Heart right ventricle (tissue), 16 donors: ENCODE data around the gene CST7. TPM values are rescaled to one million over a fixed set of nuclear protein-coding genes. Genes with fewer than 3 reads are reported as not detected.

ENCODE experiments used
- ATAC-seq, 8 donors: fragments of 200-7000 bp; cut with Tn5 transposase; one replicate each; pipeline ENCODE4 v1.9.1; 2020; ENCODE audit warnings: mild to moderate bottlenecking in 8 of 8, moderate library complexity in 8 of 8, moderate number of reproducible peaks in 1 of 8
- DNase-seq, 2 donors: peaks; one replicate each; pipeline ENCODE4 v3.0.0-alpha.2; 2020
- H3K27ac ChIP-seq, 10 donors: fragments of 200-600 bp; sonication (generic) in 2 of 10; one replicate each; pipeline versions ENCODE4 v1.5.0 to v1.8.0; 2020 to 2022; ENCODE audit warnings: mild to moderate bottlenecking in 3 of 10
- H3K27me3 ChIP-seq, 7 donors: fragments of 200-600 bp; one replicate each; pipeline ENCODE4 v1.8.0; 2021 to 2022; ENCODE audit warnings: mild to moderate bottlenecking in 2 of 7
- H3K36me3 ChIP-seq, 9 donors: fragments of 200-600 bp; sonication (generic) in 1 of 9; one replicate each; pipeline versions ENCODE4 v1.5.0 to v1.8.0; 2020 to 2022; ENCODE audit warnings: mild to moderate bottlenecking in 2 of 9
- H3K4me1 ChIP-seq, 9 donors: fragments of 200-600 bp; sonication (generic) in 1 of 9; one replicate each; pipeline versions ENCODE4 v1.5.0 to v1.8.0; 2020 to 2022; ENCODE audit warnings: mild to moderate bottlenecking in 4 of 9
- H3K4me3 ChIP-seq, 10 donors: fragments of 200-600 bp; sonication (generic) in 2 of 10; one replicate each; pipeline versions ENCODE4 v1.5.0 to v1.8.0; 2020 to 2022; ENCODE audit warnings: mild to moderate bottlenecking in 7 of 10, moderate library complexity in 2 of 10
- H3K9me3 ChIP-seq, 11 donors: fragments of 200-600 bp in 10 of 11; sonication (generic) in 2 of 11; one replicate each; pipeline versions ENCODE4 v1.5.0 to v1.8.0; 2013 to 2022; ENCODE audit warnings: mild to moderate bottlenecking in 2 of 11, control low read depth in 1 of 11, moderate library complexity in 1 of 11
- CTCF ChIP-seq, 9 donors: fragments of 200-600 bp; sonication (generic) in 2 of 9; IDR thresholded peaks; one replicate each; pipeline versions ENCODE4 v1.5.0 to v1.8.0; 2021 to 2022; ENCODE audit warnings: antibody characterized with exemption in 9 of 9, mild to moderate bottlenecking in 5 of 9, moderate library complexity in 1 of 9
- WGBS, 2 donors: extraction: QIAGEN DNeasy Blood & Tissue Kit; methylation state at CpG; one replicate each; pipeline ENCODE4 v1.1.7; 2013; ENCODE audit warnings: inconsistent platforms in 1 of 2; 5-methylcytosine and 5-hydroxymethylcytosine counted together
- intact Hi-C, 10 donors: fragments of 100-400 bp; cut with DNase I; formaldehyde crosslinking; loops; one replicate each; pipeline versions ENCODE4 v1.11.1 to v1.14.2; 2022
- polyA plus RNA-seq, 2 donors: library from polyadenylated mRNA; stranded (reverse); fragments of 200-250 nt; gene quantifications; one replicate each; pipeline ENCODE4 v1.2.3, GENCODE V29; 2013
- total RNA-seq, 10 donors: library from RNA; stranded (reverse); fragmentation: NEBNext Ultra II Directional in 3 of 10; extraction: Animal tissue kit (Norgen Biotek cat#: 25700) in 3 of 10; gene quantifications; one replicate each; pipeline versions ENCODE4 v1.2.1 to v1.2.4, GENCODE V29; 2021 to 2023
- donor health status: Arrhythmogenic right ventricular cardiomyopathy.
- donor health status: ischemic (EF 13 %, LVEDD 7.1; RV severe dilation, severe dysfunction).
- donor health status: healthy with polysubstance abuse.
- donor health status: DM: no; HTN: yes; CAD: no.
- donor health status: DM: no; HTN: no; CAD: no.
- donor health status: ischemic (EF 25% LVEDD 6.9; RV normal size, moderate dysfunction).
- donor health status: ischemic (EF 25% LVEDD 5.7; RV mildly dilated, moderate dysfunction).
- donor health status: healthy.
- donor health status: DM: yes; HTN: yes; CAD: no.
- donor health status: Ischemic cardiomyopathy.
- donor health status: ischemic (EF 35%, LVEDD 5.7; RV mildly dilated, moderate dysfunction).
- donor health status: nonischemic (EF 11% LVEDD 7.7; RV severe dilation, severe dysfunction).
- donor health status: DM: yes; HTN: yes; CAD: no.
- donor health status: PGD.
- donor health status: ischemic (EF 29% LVEDD 5.4; RV normal size, mild dysfunction).
- donor health status: nonischemic (EF 23%, LVEDD 6.1; RV moderate dilation, normal function).

CST7 gene
- total and polyA plus RNA-seq, 12 donors: 0.28 to 10.0 (median 1.1) TPM; not detected in 2

GRCh38 chr20:24996449-24997377 lies 47.6 kb downstream of the CST7 start:
- Histone ChIP-seq H3K9me3 (no peaks in the 10 kb centered on the region), H3K36me3 (peaks cover 0 to 4% (median 0%) of the 10 kb centered on the region in 9 donors), H3K27ac (peak overlapping the region in 5 of 10 donors; percentile 7 to 96 (median 43)), H3K27me3 (no peaks in the 10 kb centered on the region), H3K4me3 (no peak overlapping the region), H3K4me1 (peaks cover 12 to 86% (median 62%) of the 10 kb centered on the region in 9 donors)
- WGBS, 2 donors: 56 to 74% methylated on average over 9 of the region's 9 CpGs
- TF ChIP-seq CTCF (IDR thresholded peaks at IDR 0.05): no peak
- intact Hi-C loops: loop anchor here in 9 of 10 donors (1.0 to 10.0 kb wide), 12 partner anchors 64 to 401 kb away; partner anchors contain the start of genes PYGB (in 2 of the 9), ABHD12 (in 1 of the 9) and ENTPD6 (in 1 of the 9)
- DNase-seq (no peak), ATAC-seq (no peak)

- intact Hi-C loops: loop anchor here in 9 of 10 donors (5.0 to 10.0 kb wide), 10 partner anchors 177 to 399 kb away; partner anchors contain the start of genes PYGB (in 2 of the 9), ABHD12 (in 1 of the 9) and ENTPD6 (in 1 of the 9)
- DNase-seq (no peak), ATAC-seq (no peak)
- 79 to 89% methylated on average over 3 of the region's 3 CpGs for WGBS, 2 donors
- Histone ChIP-seq H3K9me3 (peaks cover 0 to 4% (median 0%) of the 10 kb centered on the region in 11 donors), H3K4me3 (no peak overlapping the region), H3K27ac (peak overlapping the region; percentile 53 to 87 (median 79)), H3K4me1 (peaks cover 12 to 78% (median 57%) of the 10 kb centered on the region in 9 donors), H3K27me3 (no peaks in the 10 kb centered on the region), H3K36me3 (peaks cover 0 to 14% (median 0%) of the 10 kb centered on the region in 9 donors)
- TF ChIP-seq CTCF (IDR thresholded peaks at IDR 0.05): no peak
These were observed 49.1 kb downstream of the CST7 start for GRCh38 chr20:24998121-24998520.

GRCh38 chr20:24998631-24999445 lies 49.8 kb downstream of the CST7 start:
- H3K27ac ChIP-seq: peak overlapping the region; percentile 53 to 87 (median 79)
- H3K4me1 ChIP-seq: peaks cover 11 to 71% (median 50%) of the 10 kb centered on the region in 9 donors
- peaks cover 0 to 4% (median 0%) of the 10 kb centered on the region in 11 donors for H3K9me3 ChIP-seq
- intact Hi-C loops: loop anchor here in 9 of 10 donors (5.0 to 10.0 kb wide), 10 partner anchors 176 to 398 kb away; partner anchors contain the start of genes PYGB (in 2 of the 9), ABHD12 (in 1 of the 9) and ENTPD6 (in 1 of the 9)
- no peak for DNase-seq
- ATAC-seq: peak in 6 of 8 donors; percentile 18 to 82 (median 71)
- H3K27me3 ChIP-seq: no peaks in the 10 kb centered on the region
- peaks cover 0 to 16% (median 0%) of the 10 kb centered on the region in 9 donors for H3K36me3 ChIP-seq
- WGBS, 2 donors: 49 to 60% methylated on average over 12 of the region's 12 CpGs
- no peak for TF ChIP-seq CTCF (IDR thresholded peaks at IDR 0.05)
- H3K4me3 ChIP-seq: no peak overlapping the region
